Kidney capillary endothelial cell (primary cell): ENCODE data around the gene RTN4R.

Experiments used
- DNase-seq: peaks from one replicate; pipeline ENCODE4 v3.0.0-alpha.2; 2018; ENCODE audit warnings: low spot score

The RTN4R gene

GRCh38 chr22:20257212-20258020, 10.7 kb downstream of the RTN4R start:
- DNase-seq, result no peak

- DNase-seq, result no peak
These were observed 11.4 kb downstream of the RTN4R start for GRCh38 chr22:20256551-20257211.

GRCh38 chr22:20256027-20256426, 12.1 kb downstream of the RTN4R start:
- no peak for DNase-seq

GRCh38 chr22:20254975-20255946, 12.9 kb downstream of the RTN4R start:
- no peak for DNase-seq

- no peak for DNase-seq
These were observed 15.0 kb downstream of the RTN4R start for GRCh38 chr22:20253161-20253560.

DNA sequence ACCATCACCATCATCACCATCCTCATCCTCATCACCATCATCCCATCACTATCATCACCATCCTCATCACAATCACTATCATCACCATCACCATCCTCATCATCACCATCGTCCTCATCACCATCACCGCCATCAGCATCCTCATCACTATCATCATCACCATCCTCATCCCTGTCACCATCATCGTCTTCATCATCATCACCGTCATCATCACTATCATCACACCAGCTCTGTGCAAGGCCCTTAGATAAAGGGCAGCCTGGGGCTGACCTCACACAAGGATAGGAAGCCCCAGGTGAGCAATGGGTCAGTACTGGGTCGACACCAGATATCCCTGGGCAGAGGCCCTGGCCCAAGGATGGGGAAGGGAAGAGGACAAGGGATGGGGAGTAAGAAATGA, 16.1 kb downstream of the RTN4R start:
- DNase-seq, result no peak

- DNase-seq, result no peak
These were observed 16.6 kb downstream of the RTN4R start for GRCh38 chr22:20251491-20251890.

DNA sequence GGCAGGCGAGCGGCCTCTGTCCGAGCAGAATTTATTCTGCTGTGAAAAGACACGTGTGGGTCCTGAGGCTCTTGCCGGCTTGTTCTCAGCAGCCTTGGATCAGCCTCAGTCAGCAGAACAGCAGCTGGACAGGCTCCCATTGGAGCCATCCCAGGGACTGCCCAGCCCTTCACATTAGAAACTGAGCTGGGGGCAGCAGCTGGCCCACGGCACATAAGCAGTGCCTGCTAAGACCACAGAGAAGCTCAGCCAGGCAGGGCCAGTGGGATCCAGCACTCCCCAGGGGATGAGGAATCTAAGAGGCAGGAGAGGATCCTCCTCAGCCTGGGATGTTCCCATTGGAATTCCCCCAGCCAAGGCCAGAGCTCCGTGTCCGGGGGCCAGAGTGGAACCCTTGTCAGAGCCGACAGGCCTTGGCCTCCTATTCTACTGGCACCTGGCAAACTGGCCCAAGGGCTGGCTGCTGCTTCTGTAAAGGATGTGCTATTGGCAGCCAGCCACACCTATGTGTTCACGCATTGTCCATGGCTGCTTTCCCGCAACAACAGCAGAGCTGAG, 18.2 kb downstream of the RTN4R start:
- DNase-seq, result no peak

- no peak for DNase-seq
These were observed 19.6 kb downstream of the RTN4R start for GRCh38 chr22:20248461-20248978.

GRCh38 chr22:20247608-20248171, 20.4 kb downstream of the RTN4R start:
- DNase-seq, result no peak

DNA sequence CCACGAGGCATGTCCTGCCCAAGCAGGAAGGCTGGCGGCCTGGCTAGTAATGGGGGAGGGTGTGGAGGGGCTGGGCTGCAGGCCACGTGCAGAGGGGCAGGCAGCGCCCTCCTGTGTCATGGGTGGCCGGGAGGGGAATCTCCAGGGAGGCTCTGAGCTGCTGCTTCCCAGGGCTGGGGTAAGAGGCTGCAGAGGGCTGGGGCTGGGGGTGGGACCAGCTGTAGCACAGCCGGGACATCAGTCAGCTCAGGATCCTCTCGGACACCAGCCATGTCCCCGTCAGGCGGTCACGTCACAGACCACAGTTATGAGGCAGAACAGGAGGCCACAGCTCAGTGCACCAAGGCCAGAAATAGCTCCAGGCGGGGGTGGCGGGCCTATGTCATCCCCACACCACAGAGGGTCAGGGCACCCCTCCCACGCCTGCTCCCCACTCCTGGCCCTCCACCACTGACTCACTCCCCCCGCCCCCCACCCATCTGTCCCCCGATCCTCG, 21.1 kb downstream of the RTN4R start:
- DNase-seq, result no peak

DNA sequence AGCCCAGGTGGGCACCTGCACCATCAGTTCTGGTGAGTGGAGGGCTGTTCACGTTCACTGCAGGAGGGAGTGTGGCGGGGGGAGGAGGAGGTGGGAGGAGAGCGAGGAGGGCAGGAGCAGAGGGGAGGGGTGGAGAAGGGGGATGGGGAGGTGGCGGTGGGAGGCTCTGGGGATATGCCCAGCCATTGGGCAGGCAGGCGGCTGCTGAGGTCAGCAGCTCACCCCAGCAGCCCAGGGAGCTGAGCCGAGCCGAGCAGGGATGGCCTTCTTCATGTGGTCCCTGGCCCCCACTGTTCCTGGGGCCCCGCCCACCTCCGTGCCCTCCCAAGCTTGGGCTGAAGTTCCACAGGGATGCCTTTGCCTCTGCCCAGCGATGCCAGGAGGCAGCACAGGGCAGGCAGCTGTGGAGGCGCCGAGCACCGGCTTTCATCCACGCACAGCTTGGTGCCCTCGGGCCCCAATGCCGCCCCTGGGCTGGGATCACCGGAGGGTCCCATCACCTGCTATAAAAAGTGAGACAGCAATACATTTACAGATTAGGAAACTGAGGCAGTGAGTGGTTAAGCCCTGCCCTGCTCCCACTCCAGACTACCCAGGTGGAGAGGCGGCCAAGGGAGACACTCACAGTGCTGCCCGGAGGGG, 21.6 kb downstream of the RTN4R start:
- DNase-seq, result no peak

DNA sequence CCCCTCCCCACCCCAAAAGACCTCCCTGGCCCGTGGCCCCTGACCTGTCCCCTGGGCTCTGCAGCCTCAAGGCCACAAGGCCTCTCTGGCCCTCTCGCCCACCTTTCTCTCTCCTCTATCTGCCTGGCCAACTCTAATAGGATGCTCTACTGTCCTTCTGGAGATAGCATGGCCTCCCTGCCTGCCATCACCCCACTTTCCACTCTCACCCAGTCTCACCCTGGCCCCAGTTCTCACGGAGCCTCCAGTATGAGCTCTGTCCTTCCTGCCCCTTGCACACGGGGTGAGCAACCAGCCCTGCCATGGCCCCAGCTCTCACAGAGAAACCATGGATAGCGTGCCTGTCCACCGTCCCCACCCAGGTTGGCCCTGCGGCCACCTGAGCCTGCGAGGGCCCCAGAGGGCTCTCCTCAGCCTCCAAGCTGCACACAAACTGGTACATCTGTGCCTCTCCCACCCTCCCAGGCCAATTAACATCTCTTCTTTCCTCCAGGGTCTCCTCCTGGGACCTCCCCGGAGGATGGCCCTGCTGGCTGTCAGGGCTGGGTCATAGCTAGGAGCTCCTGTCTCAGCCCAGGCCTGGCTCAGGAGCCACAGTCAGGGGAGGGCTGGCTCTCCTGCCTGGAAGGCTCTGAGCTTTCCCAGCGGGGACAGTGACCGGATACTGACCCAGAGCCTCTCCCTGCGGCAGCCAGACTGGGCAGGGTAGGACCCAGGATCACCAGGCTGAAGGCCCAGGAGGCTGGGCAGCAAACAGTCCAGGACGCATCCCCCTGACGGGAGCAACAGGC, 22.3 kb downstream of the RTN4R start:
- no peak for DNase-seq

DNA sequence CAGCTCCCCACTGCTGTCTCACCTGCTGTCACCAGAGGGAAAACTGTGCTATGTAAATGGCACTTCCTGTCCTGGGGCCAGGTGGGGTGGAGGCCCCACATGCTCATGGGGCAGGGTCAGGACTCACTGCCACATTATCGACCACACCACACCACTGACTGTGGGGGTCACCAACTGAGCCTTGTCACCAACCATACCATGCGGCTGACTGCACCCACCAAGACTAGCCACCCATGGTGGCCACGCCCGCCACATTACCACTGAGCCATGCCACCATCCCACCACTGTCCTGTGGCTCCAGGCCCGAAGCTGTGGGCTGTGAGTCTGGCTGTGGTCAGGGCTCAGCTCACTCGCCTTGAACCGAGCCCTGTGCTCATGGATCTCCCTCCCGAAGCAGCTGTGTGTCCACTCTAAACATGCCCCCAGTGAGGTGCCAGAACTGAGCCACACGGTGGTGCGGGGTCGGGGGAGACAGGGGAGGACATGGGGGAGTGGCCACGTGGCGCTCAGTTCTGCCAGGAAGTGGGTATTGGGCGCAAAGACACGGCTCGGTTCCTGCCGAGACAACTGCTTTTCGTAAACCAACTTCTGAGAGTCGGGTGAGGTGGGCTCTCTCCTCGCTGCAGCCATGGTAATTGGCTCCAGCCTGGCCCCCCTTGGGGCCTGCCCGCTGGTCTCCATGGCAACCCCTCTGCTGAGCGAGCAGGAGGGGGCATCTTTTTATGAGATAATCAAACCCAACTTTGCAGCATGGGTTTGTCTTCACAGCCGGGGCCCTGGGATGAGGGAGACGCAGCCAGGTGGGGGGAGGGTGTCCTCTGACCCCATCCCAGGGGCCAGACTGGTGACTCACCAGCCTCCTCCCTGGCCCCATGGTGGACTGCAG, 23.2 kb downstream of the RTN4R start:
- no peak for DNase-seq

DNA sequence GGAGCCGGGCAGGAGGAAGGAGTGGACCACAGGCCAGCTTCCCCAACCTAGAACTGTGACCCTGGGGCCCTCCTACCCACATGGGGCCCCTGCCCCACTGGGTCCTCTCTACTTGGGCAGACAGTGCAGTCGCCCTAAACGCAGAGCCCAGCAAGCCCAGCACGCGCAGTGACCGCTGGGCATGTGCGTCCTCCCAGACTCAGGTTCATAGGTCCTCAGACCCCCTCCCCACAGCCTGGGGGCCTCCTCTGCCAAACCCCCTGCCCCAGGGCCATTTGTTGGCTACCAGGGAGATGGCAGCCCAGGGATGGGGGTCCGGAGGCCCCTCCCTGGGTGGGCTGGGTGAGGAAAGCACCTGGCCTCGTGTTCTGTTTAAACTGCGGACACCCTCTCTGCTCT, 23.9 kb downstream of the RTN4R start:
- DNase-seq, result no peak

GRCh38 chr22:20243537-20244249, 24.4 kb downstream of the RTN4R start:
- peak; percentile 18 for DNase-seq

GRCh38 chr22:20243176-20243536, 25.0 kb downstream of the RTN4R start:
- no peak for DNase-seq

DNA sequence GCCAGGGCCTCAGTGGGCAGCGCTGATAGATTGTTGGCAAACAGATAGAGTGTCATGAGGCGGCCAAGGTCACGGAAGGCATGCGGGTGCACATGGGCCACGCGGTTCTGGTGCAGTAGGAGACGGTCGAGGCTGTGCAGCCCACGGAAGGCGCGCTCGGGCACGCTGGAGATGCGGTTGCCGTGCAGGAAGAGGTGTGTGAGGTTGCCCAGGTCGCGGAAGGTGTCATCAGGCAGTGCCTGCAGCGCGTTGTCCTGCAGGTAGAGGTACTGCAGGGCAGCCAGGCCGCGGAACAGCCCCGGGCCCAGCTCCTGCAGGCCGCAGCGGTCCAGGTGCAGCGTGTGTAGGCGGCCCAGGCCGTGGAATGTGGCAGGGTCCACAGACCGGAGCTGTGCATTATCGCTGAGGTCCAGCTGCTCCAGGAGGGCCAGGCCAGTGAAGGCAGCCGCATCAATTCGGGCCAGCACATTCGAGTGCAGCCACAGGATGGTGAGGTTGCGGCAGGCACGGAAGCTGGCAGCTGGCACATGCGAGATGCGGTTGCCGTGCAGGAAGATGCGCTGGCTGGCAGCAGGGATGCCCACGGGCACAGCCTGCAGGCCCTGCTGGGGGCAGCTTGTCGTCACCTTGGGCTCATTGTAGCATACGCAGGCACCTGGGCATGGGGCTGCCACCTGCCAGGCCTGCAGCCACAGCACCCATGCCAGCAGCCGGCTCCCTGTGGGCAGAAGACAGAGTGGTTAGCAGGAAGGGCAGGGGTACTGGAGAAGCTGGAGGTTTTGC, 25.5 kb downstream of the RTN4R start:
- no peak for DNase-seq
